Thyroid gland (tissue), 4 donors: Measurements from ENCODE around the gene GPNMB.

Experiments used
- POLR2A ChIP-seq, 2 donors: fragments of 450-650 bp; IDR thresholded peaks; one replicate each; pipeline ENCODE4 v1.6.1; 2017; ENCODE audit warnings: antibody characterized with exemption in 2 of 2, mild to moderate bottlenecking in 2 of 2, moderate library complexity in 1 of 2
- TF ChIP-seq, protein P1 (sequence below), 6 experiments: fragments of 200-600 bp in 3 of 6; fragments of 450-650 bp in 3 of 6; sonication (generic) in 3 of 6; IDR thresholded peaks; one replicate each; pipeline ENCODE4 v1.5.1; 2016 to 2019; ENCODE audit warnings: antibody characterized with exemption in 6 of 6, mild to moderate bottlenecking in 2 of 6, inconsistent platforms in 1 of 6, moderate library complexity in 1 of 6

DNA sequence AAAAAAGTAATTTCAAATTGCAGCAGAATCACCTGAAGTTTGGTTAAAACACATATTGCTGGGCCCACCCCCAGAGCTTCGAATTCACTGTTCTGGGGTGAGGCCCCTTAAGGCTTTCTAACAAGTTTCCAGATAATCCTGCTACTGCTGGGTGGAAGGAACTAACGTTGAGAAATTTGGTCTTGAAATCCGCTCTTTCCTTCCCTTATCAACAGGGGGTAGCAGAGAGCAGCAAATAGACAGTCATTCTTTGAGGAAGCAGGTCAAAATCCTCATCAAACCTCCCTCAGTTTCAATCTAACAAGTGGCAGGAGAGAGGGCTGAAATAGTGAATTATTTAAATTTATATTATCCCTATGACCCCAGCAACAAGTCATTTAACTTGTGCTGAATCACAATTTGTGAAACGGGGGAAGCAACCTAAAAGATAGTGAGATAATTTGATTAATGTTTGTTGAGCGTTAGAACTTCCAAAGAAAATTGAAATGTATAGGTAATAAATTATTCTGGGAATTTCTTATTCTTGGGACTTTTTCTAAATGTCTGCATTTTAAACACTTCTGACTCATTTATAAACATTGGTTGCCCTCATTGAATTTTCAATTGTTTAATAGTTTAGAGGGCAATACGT lies 30.9 kb downstream of the GPNMB start:
- TF ChIP-seq, protein P1, sequence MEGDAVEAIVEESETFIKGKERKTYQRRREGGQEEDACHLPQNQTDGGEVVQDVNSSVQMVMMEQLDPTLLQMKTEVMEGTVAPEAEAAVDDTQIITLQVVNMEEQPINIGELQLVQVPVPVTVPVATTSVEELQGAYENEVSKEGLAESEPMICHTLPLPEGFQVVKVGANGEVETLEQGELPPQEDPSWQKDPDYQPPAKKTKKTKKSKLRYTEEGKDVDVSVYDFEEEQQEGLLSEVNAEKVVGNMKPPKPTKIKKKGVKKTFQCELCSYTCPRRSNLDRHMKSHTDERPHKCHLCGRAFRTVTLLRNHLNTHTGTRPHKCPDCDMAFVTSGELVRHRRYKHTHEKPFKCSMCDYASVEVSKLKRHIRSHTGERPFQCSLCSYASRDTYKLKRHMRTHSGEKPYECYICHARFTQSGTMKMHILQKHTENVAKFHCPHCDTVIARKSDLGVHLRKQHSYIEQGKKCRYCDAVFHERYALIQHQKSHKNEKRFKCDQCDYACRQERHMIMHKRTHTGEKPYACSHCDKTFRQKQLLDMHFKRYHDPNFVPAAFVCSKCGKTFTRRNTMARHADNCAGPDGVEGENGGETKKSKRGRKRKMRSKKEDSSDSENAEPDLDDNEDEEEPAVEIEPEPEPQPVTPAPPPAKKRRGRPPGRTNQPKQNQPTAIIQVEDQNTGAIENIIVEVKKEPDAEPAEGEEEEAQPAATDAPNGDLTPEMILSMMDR (IDR thresholded peaks at IDR 0.05): peak; percentile 41 to 83 (median 78)
- no peak for TF ChIP-seq POLR2A (IDR thresholded peaks at IDR 0.05)
